HCT116 (cell line): ENCODE measurements around the gene GNPTAB. TPM values are rescaled to one million over a fixed set of nuclear protein-coding genes. Genes with fewer than 3 reads are reported as not detected.

ENCODE experiments used
- ATAC-seq: fragments of 200-7000 bp; cut with Tn5 transposase; 2 replicates; pipeline ENCODE4 v1.9.1; 2020; ENCODE audit warnings: mild to moderate bottlenecking, moderate library complexity
- BruUV-seq: library from RNA; stranded (reverse); fragments of 400-500 nt; replicated peaks from 2 replicates; lab custom pipeline; 2021; lab: Mats Ljungman, UMichigan
- CTCF ChIA-PET: fragments of 300-600 bp; sonication (Branson Sonifier 250); formaldehyde crosslinking; loops from one replicate; lab custom pipeline; 2021; ENCODE audit warnings: antibody characterized with exemption; lab: Charles Lee
- POLR2A ChIA-PET: fragments of 300-600, 350-600 bp; sonication (Branson Sonifier 250); formaldehyde crosslinking; loops from one replicate; lab custom pipeline; 2021; ENCODE audit warnings: antibody characterized with exemption; lab: Charles Lee
- RAD21 ChIA-PET, 2 experiments: fragments of 300-600 bp; sonication (Branson Sonifier 250); formaldehyde crosslinking; loops; one replicate each; lab custom pipeline; 2023; ENCODE audit warnings: low total read pairs in 2 of 2; ENCODE audit not compliant: uncharacterized antibody in 2 of 2, unreplicated experiment in 2 of 2, low non-redundant PET in 1 of 2; lab: Charles Lee
- DNase-seq: peaks from one replicate; pipeline ENCODE4 v3.0.0-alpha.2; 2010; ENCODE audit warnings: low read depth, low spot score
- H2AFZ ChIP-seq: fragments of 200-600 bp; shearing (Covaris generic), sonication (generic); 2 replicates; pipeline ENCODE4 v1.6.1; 2017; ENCODE audit warnings: low read depth, mixed run types, mixed read lengths, antibody characterized with exemption, low read length; ENCODE audit not compliant: poor library complexity, severe bottlenecking
- H3K27ac ChIP-seq: 2 replicates; pipeline ENCODE4 v1.5.1; 2012; ENCODE audit warnings: low read depth, low read length
- H3K27me3 ChIP-seq: fragments of 200-600 bp; sonication (generic); 2 replicates; pipeline ENCODE4 v1.6.1; 2016; ENCODE audit warnings: mixed run types, low read length, mixed read lengths; ENCODE audit not compliant: insufficient read depth
- H3K36me3 ChIP-seq, 2 experiments: fragments of 200-500 bp in 1 of 2; fragments of 200-600 bp in 1 of 2; sonication (Bioruptor generic) in 1 of 2; sonication (generic) in 1 of 2; 2 replicates each; pipeline versions ENCODE4 v1.5.1 to v1.6.1; 2014 to 2016; ENCODE audit warnings: low read length in 2 of 2, inconsistent platforms in 1 of 2, mixed read lengths in 1 of 2, mixed run types in 1 of 2; ENCODE audit not compliant: insufficient read depth in 2 of 2, control insufficient read depth in 1 of 2
- H3K4me1 ChIP-seq, 2 experiments: fragments of 200-600 bp in 1 of 2; sonication (generic) in 1 of 2; 2 replicates each; pipeline versions ENCODE4 v1.5.1 to v1.6.1; 2012 to 2017; ENCODE audit warnings: low read length in 2 of 2, inconsistent platforms in 1 of 2, mild to moderate bottlenecking in 1 of 2, mixed read lengths in 1 of 2, mixed run types in 1 of 2, moderate library complexity in 1 of 2; ENCODE audit not compliant: insufficient read depth in 2 of 2, control insufficient read depth in 1 of 2
- H3K4me2 ChIP-seq: fragments of 200-600 bp; sonication (generic); 2 replicates; pipeline ENCODE4 v1.6.1; 2017; ENCODE audit warnings: mixed run types, low read length, mixed read lengths
- H3K4me3 ChIP-seq, 2 experiments: fragments of 200-600 bp in 1 of 2; sonication (generic) in 1 of 2; replicated peaks in 1 of 2; 2 replicates each; pipeline ENCODE4 v1.5.1; 2011 to 2016; ENCODE audit warnings: low read length in 2 of 2, control low read depth in 1 of 2, low read depth in 1 of 2, mild to moderate bottlenecking in 1 of 2, mixed read lengths in 1 of 2, mixed run types in 1 of 2
- H3K79me2 ChIP-seq: fragments of 200-600 bp; sonication (generic); 2 replicates; pipeline ENCODE4 v1.6.1; 2017; ENCODE audit warnings: mild to moderate bottlenecking, mixed run types, low read length, moderate library complexity, mixed read lengths; ENCODE audit not compliant: insufficient read depth
- H3K9ac ChIP-seq: fragments of 200-600 bp; sonication (generic); 2 replicates; pipeline ENCODE4 v1.6.1; 2016; ENCODE audit warnings: low read length, mixed read lengths
- H3K9me2 ChIP-seq: fragments of 200-600 bp; sonication (generic), shearing (Covaris generic); 2 replicates; pipeline ENCODE4 v1.6.1; 2017; ENCODE audit warnings: mixed run types, mild to moderate bottlenecking, moderate library complexity; ENCODE audit not compliant: insufficient read depth
- H3K9me3 ChIP-seq, 2 experiments: fragments of 200-500 bp in 1 of 2; fragments of 200-600 bp in 1 of 2; sonication (Bioruptor generic) in 1 of 2; sonication (generic) in 1 of 2; 2 replicates each; pipeline ENCODE4 v1.6.1; 2014 to 2017; ENCODE audit warnings: low read length in 2 of 2, mixed read lengths in 2 of 2, inconsistent platforms in 1 of 2, low read depth in 1 of 2, mild to moderate bottlenecking in 1 of 2, mixed run types in 1 of 2, moderate library complexity in 1 of 2; ENCODE audit not compliant: control insufficient read depth in 1 of 2, insufficient read depth in 1 of 2
- H4K20me1 ChIP-seq: fragments of 200-600 bp; sonication (generic), shearing (Covaris generic); 2 replicates; pipeline ENCODE4 v1.6.1; 2017; ENCODE audit warnings: mixed run types, mild to moderate bottlenecking, moderate library complexity; ENCODE audit not compliant: insufficient read depth
- CEBPB ChIP-seq: IDR thresholded peaks from 2 replicates; pipeline ENCODE4 v1.6.1; 2012; ENCODE audit warnings: low read depth
- ELF1 ChIP-seq: IDR thresholded peaks from 2 replicates; pipeline ENCODE4 v1.6.1; 2012; ENCODE audit warnings: low read depth, borderline replicate concordance
- intact Hi-C: fragments of 100-400 bp; cut with micrococcal nuclease; formaldehyde crosslinking; loops from 2 replicates; pipeline ENCODE4 v1.10.0; 2022
- total RNA-seq: library from RNA; stranded (reverse); gene quantifications from one replicate; pipeline ENCODE4 v1.2.1, GENCODE V29; 2021; ENCODE audit not compliant: unreplicated experiment
- TF ChIP-seq, protein P1 (sequence below): IDR thresholded peaks from 2 replicates; pipeline ENCODE4 v1.6.1; 2012; ENCODE audit warnings: low read depth
- TF ChIP-seq, protein P2 (sequence below): IDR thresholded peaks from 2 replicates; pipeline ENCODE4 v1.6.1; 2011; ENCODE audit warnings: mild to moderate bottlenecking, low read length, moderate library complexity; ENCODE audit not compliant: insufficient replicate concordance; ENCODE audit errors: extremely low read depth

Gene GNPTAB
- total RNA-seq, 1 experiment from 2014 or later, result 41.4 TPM

DNA sequence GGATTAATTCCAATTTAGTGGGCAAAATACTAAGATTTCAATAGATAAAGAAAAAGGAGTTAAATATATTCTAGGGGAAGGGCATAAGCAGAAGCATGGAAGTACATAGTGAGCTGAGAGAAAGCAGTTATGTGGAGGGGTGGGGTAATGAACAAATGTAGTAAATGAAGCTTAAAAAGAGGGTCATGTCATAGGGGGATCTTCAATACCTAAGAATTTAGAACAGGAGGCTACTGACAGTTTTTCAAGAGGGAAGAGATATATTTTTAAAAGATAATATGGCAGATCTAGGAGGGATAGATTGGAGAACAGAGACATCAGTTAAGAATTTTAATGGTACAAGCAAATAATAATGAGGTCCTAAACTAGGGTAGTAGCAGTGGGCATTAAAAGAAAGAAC, 100.9 kb downstream of the GNPTAB start:
- no peak for DNase-seq
- ChIA-PET POLR2A (no interaction called here), RAD21 (no interaction called here), CTCF (no interaction called here)
- Histone ChIP-seq H3K4me1 (no peaks in the 10 kb centered on the region), H3K9ac (no peak overlapping the region), H3K27me3 (no peaks in the 10 kb centered on the region), H3K4me3 (no peak overlapping the region), H3K9me2 (no peaks in the 10 kb centered on the region), H3K4me2 (no peak overlapping the region), H3K36me3 (no peaks in the 10 kb centered on the region; a peak in 2 of 4 replicates), H4K20me1 (no peaks in the 10 kb centered on the region), H3K27ac (no peak overlapping the region), H3K79me2 (no peaks in the 10 kb centered on the region), H2AFZ (no peak overlapping the region), H3K9me3 (no peaks in the 10 kb centered on the region)
- BruUV-seq, result no TSS peak
- no peak for ATAC-seq
- intact Hi-C loops, result no loop called here
- TF ChIP-seq CEBPB, result no peak

DNA sequence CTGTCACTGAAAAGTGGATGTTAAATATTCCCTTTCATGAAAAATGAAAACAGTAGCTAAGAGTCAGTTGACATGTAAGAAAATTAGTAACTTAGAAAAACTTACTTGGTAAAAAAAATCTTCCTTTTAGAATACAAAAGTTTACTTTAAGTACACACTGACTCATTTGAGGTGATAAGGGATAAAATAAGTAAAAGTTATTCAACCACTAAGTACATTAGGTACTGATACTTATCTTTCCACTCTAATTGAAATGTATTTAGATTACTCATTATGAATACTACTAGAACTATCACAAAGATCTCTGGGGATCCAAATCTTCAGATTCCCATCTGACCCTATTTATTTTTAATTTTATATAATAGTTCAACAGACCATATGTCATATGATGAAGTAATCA, 103.7 kb downstream of the GNPTAB start:
- Histone ChIP-seq H3K27ac (no peak overlapping the region), H3K9me2 (no peaks in the 10 kb centered on the region), H3K79me2 (no peaks in the 10 kb centered on the region), H3K4me1 (no peaks in the 10 kb centered on the region), H4K20me1 (no peaks in the 10 kb centered on the region), H3K4me2 (no peak overlapping the region), H3K36me3 (peaks cover 0 to 4% of the 10 kb centered on the region in 2 experiments; a peak in 3 of 4 replicates), H3K4me3 (no peak overlapping the region), H3K9me3 (no peaks in the 10 kb centered on the region), H2AFZ (no peak overlapping the region), H3K9ac (no peak overlapping the region), H3K27me3 (no peaks in the 10 kb centered on the region)
- CTCF ChIA-PET, result no interaction called here
- DNase-seq (no peak), ATAC-seq (no peak)
- TF ChIP-seq, protein P1, sequence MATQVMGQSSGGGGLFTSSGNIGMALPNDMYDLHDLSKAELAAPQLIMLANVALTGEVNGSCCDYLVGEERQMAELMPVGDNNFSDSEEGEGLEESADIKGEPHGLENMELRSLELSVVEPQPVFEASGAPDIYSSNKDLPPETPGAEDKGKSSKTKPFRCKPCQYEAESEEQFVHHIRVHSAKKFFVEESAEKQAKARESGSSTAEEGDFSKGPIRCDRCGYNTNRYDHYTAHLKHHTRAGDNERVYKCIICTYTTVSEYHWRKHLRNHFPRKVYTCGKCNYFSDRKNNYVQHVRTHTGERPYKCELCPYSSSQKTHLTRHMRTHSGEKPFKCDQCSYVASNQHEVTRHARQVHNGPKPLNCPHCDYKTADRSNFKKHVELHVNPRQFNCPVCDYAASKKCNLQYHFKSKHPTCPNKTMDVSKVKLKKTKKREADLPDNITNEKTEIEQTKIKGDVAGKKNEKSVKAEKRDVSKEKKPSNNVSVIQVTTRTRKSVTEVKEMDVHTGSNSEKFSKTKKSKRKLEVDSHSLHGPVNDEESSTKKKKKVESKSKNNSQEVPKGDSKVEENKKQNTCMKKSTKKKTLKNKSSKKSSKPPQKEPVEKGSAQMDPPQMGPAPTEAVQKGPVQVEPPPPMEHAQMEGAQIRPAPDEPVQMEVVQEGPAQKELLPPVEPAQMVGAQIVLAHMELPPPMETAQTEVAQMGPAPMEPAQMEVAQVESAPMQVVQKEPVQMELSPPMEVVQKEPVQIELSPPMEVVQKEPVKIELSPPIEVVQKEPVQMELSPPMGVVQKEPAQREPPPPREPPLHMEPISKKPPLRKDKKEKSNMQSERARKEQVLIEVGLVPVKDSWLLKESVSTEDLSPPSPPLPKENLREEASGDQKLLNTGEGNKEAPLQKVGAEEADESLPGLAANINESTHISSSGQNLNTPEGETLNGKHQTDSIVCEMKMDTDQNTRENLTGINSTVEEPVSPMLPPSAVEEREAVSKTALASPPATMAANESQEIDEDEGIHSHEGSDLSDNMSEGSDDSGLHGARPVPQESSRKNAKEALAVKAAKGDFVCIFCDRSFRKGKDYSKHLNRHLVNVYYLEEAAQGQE, result no peak
- TF ChIP-seq, protein P2, sequence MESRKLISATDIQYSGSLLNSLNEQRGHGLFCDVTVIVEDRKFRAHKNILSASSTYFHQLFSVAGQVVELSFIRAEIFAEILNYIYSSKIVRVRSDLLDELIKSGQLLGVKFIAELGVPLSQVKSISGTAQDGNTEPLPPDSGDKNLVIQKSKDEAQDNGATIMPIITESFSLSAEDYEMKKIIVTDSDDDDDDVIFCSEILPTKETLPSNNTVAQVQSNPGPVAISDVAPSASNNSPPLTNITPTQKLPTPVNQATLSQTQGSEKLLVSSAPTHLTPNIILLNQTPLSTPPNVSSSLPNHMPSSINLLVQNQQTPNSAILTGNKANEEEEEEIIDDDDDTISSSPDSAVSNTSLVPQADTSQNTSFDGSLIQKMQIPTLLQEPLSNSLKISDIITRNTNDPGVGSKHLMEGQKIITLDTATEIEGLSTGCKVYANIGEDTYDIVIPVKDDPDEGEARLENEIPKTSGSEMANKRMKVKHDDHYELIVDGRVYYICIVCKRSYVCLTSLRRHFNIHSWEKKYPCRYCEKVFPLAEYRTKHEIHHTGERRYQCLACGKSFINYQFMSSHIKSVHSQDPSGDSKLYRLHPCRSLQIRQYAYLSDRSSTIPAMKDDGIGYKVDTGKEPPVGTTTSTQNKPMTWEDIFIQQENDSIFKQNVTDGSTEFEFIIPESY, result no peak
- TF ChIP-seq ELF1, result no peak
- RAD21 ChIA-PET, result no interaction called here
- BruUV-seq, result no TSS peak
- POLR2A ChIA-PET, result no interaction called here
- intact Hi-C loops, result no loop called here
